Myocyte (in vitro differentiated cells): ENCODE data around the gene TSEN54. TPM values are rescaled to one million over a fixed set of nuclear protein-coding genes. Genes with fewer than 3 reads are reported as not detected.

ENCODE experiments used
- DNase-seq: peaks from one replicate; pipeline ENCODE4 v3.0.0-alpha.2; 2012; ENCODE audit warnings: low read depth
- total RNA-seq: library from RNA; depleted of rRNA; stranded (reverse); fragments of >200 nt; gene quantifications from 2 replicates; pipeline ENCODE4 v1.2.3, GENCODE V29; 2014

Gene TSEN54
- total RNA-seq, 1 donor from 2014 or later = 28.2 TPM

DNA sequence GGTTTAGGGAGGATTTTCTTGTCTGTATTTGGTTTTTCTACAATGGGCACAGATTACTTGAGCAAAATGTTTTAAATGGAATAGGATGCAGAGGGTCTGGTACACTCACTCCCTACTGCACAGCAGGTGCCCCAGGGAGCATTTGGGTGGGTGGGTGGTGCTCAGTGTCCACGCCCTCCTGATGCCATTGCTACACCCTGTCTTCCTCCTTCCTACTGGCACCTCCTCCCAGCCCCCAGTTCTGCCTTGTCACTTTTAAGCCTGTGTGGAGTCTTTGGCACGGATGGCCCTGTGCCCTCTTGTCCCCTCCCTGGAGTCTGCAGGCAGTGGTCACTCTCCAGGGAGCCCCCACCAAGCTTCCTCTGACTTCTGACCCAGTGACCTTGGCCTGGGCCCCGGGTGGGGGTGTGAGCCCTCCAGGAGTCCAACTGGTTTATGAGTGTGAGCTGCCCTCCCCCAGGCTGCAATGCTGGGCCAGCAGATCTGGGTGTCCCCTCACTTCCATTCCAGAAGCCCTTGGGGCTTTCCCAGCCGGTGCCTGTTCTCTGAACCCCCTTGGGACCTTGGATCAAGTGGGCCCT is 24.7 kb downstream of the TSEN54 start:
- no peak for DNase-seq

DNA sequence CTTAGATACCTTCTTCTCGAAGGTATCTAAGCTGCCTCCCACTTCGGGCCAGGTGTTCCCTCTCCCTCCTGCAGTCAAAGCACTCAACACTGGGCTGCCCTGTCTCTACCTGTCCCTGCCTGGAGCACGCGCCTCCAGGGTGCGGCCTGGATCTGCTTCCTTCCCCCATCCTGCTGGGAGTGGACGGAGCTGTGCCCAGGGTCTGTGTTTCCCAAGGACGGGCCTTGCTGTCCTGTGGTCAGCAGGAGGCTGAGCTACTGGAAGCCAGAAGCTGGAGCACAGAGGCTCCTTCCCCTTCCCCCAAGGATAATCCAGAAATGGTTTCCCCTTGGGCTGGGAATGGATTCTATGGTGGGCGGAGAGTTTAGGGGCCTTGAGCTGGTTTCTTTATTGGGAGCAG is 25.9 kb downstream of the TSEN54 start:
- no peak for DNase-seq

DNA sequence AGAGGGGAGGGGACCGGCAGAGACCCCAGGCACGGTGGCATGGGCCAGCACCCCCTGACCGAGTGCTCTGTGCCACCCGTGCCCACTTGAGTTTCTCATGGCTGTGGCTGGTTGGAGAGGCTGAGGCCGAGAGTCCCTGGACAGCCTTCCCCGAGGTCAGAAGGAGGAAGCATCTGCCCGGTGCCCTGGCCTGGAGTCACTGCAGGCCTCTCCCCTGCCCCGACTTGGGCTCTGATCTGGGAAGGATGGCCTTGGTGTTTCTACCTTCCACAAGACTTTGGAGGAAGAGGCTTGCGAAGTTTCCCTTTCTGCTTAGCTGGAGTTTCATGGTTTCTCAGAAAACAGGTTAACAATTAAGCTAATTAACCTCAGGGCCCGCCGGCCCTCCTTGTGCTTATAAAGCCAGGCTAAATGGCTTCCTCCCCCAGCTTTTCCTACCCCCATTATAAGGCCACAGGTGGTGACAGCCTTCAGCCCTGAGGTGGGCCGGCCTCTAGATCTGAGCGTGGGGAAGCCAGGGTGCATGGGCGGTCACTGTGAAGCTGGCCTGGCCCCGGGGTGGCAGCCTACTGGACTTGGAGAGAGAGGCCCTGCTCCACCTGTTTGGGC is 26.5 kb downstream of the TSEN54 start:
- DNase-seq = no peak

DNA sequence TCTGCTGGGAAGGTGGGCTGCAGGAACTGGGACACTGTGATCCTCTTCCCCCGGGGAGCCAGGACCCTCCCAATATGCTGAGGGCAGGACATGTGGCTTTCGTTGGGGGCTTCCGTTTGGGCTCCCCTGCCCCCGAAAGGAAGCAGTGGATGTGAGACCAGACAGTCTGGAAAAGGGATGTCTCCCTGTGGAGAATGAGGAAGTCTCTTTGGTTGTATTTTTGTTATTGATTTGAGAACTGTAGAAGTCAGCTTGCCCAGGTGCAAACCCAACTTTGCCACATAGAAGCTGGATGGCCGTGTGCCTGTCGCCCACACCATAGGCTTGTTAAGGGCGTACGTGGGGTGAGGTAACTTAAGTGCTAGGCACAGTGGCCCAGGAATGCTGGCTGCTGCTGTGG is 27.9 kb downstream of the TSEN54 start:
- no peak for DNase-seq

- no peak for DNase-seq
These were observed 29.9 kb downstream of the TSEN54 start for GRCh38 chr17:75546181-75546580.

- no peak for DNase-seq
These were observed 30.8 kb downstream of the TSEN54 start for GRCh38 chr17:75547091-75547490.

DNA sequence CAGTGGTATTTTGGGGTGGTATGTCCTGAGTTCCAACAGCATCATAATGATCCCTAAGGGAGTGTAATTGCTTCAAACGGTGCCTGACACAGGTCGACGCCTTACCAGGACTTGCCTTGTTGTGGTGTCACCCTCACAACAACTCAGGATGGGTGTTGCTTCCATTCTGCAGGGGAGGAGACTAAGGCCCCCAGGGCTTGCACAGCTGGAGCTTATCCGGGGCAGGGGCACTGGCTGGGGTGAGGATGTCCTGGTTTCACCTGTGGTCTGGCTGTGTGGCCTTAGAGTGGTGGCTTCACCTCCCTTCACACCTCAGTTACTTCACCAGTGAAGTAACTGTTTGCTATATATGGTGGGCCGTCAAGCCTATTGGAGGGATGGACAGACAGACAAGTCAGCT is 32.5 kb downstream of the TSEN54 start:
- DNase-seq = no peak

DNA sequence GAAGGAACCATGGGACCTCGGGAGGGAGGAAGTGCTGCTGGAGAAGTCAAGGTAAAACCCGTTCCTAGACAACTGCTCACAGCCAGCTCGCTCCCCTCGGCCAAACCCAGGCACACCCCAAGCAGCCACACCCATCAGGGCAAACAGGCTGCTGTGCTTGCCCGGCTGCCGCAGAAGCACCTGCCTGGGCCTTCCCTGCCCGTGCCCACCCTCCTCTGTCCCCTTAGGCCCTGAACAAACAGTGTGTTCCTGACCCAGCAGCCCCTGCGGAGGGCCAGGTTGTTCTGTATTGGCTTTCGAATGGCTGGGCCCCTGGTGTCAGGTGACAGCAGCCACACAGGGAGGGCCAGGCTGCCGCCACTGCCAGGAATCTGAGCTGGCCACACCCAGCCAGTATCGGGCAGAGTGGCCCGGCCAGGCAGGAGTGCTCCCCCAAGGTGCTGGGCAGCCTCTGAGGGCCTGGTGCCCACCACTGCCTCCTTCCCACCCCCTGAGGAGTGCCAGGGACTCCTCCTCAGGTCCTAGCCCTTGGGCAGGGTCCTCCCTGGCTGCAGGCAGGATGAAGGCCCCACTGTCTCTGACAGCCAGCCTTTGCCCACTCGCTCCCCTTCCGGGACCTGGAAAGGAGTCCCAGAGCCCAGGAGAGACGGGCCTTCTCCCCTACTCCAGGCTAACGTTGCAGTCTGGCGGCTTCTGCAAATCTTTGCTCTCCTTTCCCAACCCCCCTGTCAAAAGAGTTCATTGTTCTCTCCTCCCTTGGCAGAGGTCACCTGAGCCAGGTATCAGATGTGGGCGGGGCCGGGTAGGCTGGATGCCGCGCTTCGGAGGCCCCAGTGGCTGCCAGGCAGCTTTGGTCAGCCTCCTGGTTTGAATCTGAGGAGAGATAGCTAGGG is 33.2 kb downstream of the TSEN54 start:
- DNase-seq = no peak

- DNase-seq = no peak
These were observed 33.8 kb downstream of the TSEN54 start for GRCh38 chr17:75550139-75550465.

- DNase-seq = no peak
These were observed 34.9 kb downstream of the TSEN54 start for GRCh38 chr17:75551266-75551665.

- no peak for DNase-seq
These were observed 36.3 kb downstream of the TSEN54 start for GRCh38 chr17:75552425-75553294.

GRCh38 chr17:75553295-75554110 is 37.2 kb downstream of the TSEN54 start:
- DNase-seq = no peak

DNA sequence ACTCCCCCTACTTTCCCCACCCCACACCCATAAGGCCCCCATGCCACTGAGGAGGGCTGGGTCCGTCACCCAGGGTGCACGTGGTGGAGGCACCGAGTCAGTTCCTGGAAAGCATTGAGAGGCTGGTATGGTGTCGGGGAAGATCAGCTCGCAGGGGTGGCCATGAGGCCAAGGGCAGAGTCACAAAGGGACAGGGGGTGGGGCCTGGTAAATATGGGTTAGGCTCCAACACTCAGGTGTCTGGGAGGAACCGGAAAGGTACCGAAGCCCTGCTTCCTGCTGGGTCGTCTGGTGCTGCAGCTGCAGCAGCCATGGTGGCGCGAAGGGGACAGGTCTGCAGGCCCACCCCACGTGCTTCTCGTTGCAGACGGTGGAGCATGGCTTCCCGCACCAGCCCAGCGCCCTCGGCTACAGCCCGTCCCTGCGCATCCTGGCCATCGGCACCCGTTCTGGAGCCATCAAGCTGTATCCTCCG is 39.4 kb downstream of the TSEN54 start:
- DNase-seq = no peak

DNA sequence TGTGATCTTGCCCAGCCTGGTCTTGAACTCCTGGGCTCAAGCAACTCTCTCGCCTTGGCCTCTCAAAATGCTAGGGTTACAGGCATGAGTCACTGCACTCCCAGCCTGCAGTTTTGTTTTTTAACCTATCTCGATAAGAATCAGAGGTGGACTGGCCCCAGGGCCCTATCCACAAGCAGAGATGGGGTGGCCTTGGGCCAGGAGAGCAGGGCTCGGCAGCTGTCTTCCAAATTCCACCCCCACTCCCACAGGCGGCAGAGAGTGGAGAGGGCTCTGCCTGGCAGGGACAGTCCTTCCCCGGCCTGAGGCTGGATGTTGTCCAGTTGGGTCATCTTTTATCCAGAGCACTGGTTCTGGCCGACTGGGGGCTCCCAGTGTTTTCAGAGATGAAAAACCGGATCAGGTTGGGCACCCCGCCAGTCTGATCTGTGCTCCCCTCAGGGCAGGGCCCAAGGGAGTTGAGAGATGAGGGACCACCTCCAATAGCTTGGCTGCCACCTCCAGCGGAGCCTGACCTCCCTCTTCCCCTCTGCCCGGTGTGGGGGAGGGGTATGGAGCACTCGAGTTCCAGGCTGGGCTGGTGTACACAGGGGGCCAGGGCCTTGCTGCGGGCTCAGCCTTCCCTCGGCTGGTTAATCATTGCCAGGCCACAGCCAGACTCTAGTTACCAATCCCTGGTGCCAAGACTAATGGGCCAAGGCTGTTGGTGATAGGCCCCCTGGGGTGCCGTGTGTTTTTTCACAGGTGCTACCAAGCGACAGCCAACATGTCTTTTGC is 40.9 kb downstream of the TSEN54 start:
- peak; percentile 90 for DNase-seq

DNA sequence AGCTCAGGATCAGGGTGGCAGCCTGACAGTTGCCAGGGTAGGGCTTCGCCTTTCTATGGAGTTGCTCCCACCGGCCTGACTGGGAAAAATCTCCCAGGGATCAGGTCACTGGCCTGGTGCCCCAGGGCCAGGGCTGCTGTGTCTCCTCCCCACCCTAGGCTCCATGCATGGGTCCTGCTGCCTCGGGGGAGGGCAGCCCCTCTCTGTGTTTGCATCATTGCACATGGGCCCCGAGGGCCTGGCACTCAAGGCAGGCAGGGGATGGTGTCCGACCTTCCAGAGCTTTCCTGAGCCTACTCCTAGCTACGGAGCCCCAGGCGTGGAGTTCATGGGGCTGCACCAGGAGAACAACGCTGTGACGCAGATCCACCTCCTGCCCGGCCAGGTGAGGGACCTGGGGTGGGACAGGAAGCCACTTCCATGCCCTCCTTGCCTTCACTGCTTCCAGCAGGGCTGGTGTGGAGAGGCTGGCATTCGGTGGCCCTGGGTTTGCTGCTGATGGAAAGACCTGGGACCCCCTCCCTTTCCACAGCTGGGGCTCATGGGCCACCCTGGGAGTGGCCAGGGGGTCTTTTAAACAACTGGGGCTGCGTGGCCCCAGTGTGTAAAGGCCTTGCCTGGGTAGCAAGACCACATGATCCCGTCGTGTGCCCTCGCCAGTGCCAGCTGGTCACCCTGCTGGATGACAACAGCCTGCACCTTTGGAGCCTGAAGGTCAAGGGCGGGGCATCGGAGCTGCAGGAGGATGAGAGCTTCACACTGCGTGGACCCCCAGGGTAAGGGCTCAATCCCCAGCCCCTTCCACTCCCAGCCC is 41.7 kb downstream of the TSEN54 start:
- no peak for DNase-seq

DNA sequence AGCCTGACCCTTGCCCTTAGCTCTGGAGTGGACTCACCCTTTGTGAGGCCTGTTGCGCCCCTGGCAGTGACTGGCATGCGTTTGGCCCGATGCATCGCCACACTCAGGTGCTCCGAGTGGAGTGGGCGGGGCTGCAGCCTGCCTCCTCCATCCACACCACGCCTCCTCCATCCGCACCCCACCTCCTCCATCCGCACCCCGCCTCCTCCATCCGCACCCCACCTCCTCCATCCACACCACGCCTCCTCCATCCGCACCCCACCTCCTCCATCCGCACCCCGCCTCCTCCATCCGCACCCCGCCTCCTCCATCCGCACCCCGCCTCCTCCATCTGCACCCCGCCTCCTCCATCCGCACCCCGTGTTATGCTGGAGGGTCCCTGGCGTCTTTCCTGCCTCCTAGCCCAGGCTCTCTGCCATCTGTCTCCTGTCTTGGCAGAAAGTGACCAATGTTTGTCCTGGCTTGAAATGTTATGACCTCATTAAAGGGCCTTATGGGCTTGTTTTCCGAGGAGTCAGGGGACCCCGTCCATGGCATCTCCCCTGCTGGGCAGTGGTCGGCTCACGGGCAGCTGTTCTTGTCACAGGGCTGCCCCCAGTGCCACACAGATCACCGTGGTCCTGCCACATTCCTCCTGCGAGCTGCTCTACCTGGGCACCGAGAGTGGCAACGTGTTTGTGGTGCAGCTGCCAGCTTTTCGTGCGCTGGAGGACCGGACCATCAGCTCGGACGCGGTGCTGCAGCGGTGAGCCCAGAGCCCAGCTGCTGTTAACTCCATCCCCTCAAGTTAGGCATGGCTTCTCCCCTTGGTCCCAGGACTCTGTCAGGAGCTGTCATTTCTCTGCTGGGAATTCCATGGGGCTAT is 42.6 kb downstream of the TSEN54 start:
- DNase-seq = no peak

DNA sequence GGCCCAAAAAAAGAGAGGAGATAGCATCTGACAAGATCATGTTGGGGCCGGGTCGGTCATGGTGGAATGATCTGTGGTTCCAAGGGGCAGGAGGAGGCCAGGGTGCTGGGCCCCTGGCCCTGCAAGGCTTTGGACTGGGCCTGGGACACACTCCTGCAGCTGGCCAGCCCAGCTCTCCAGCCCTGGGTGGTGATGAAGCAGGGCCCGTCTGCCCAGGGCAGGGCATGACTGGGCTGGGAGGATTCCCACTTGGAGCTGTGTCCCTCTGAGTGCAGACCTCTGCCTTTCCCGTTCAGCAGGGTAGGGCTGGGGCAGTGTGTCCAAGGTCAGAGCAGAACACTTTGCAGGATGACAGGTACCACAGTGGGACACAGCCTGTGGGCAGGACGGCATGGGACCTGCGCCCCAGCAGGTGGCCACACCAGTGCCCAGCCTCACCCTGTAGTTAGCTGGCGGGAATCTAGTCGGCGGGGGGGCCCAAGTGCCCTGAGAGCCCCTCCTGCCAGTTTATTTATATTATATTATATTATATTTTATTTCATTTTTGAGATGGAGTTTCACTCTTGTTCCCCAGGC is 43.7 kb downstream of the TSEN54 start:
- DNase-seq = no peak
